NOMO-1 (cell line): ENCODE data around the gene FBXL19.
A peak's percentile ranks its signal among the peaks of the same experiment; 100 is the strongest.

ENCODE experiments used
- DNase-seq, 2 experiments: peaks; one replicate each; lab custom pipeline; 2025; ENCODE audit not compliant: unreplicated experiment in 2 of 2; lab: John Stamatoyannopoulos, UW

FBXL19 gene

GRCh38 chr16:30894540-30895368 is 28.6 kb upstream of the FBXL19 start:
- DNase-seq = no peak

GRCh38 chr16:30895627-30896260 is 27.6 kb upstream of the FBXL19 start:
- no peak for DNase-seq

DNA sequence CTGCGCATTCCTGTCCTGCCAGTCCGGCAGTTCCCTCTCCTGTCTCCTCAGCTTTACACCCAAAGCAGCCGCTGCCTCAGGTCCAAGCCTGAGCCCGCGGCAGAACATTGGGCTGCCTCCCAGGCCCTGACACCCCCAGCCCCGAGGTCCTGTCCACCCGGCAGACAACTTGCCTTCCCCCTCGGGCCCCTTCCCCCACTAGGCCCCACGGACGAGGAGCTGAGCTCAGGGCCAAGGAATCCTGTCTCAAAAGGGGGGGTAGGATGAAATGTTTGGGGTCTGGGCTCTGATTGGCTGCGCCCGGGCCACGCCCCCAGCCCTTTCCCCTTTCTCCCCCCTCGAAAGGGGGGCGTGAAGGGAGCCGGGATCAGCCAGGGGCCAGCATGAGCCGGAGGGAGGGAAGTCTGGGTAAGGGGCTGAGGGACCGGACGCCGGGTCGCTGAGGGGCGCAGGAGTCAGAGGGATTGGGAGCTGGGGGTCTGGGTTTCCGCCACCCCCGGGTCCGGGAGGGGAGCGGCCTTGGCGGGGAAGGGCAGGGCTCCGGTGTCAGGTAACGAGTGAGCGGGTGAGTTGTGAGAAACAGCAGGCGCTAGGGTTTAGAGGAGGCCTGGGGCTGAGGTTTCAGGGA is 27.0 kb upstream of the FBXL19 start, which contains the start of gene CTF1:
TSS of gene CTF1 (plus strand) at position 354 of the 628 bp plus-strand sequence. CDS start at position 384, 30 bp downstream.
- no peak for DNase-seq

DNA sequence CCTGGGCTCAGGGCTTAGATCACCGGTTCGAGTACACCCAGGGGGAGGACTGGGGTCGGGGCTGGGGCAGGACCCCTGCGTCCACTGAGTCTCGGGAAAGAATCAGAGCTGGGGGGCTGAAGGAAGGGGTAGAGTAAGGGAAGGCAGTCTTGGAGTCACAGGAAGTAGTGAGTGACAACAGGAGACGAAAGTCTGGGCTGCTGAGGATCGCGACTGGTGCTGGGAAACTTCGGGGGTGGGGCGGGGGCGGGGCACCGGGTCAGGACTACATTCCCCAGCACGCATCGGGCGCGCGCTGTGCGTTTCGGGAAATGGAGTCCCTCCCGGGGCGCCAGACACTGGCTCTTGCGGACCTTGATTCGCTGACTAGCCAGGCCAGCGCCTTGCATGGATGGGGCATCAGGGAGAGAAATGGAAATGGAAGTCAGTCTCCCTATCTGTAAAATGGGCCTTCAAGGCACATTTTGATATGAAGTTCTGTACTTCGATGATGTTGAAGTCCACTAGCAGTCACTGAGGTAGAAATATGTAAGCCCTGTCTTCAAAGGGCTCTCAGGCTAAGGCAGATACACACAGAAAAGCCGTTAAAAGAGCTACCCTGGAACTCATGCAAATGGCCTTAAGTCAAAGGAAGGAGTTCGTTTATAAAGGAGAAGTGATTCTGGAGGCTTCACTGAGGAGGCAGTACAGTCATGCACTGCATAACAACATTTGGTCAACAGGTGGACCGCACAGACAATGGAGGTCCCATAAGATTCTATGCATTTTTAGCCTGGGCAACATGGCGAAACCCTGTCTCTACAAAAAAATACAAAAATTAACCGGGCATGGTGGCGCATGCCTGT is 26.3 kb upstream of the FBXL19 start:
- peak; percentile 60 to 76 for DNase-seq

- DNase-seq = no peak
Observed at GRCh38 chr16:30899794-30900193, 23.6 kb upstream of the FBXL19 start.

DNA sequence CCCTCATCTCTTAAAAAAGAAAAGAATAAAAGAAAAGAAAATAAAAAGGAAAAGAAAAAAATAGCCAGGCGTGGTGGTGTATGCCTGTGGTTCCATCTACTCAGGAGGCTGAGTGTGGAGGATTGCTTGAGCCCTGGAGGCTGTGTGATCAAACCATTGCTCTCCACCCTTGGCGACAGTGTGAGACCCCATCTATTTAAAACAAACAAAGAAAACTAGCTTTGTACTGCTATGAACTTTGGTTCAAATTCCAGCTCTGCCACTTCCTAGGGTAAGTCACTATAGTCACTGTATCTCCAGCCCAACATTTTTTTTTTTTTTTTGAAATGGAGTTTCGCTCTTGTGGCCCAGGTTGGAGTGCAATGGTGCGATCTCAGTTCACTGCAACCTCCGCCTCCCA is 22.8 kb upstream of the FBXL19 start:
- no peak for DNase-seq

DNA sequence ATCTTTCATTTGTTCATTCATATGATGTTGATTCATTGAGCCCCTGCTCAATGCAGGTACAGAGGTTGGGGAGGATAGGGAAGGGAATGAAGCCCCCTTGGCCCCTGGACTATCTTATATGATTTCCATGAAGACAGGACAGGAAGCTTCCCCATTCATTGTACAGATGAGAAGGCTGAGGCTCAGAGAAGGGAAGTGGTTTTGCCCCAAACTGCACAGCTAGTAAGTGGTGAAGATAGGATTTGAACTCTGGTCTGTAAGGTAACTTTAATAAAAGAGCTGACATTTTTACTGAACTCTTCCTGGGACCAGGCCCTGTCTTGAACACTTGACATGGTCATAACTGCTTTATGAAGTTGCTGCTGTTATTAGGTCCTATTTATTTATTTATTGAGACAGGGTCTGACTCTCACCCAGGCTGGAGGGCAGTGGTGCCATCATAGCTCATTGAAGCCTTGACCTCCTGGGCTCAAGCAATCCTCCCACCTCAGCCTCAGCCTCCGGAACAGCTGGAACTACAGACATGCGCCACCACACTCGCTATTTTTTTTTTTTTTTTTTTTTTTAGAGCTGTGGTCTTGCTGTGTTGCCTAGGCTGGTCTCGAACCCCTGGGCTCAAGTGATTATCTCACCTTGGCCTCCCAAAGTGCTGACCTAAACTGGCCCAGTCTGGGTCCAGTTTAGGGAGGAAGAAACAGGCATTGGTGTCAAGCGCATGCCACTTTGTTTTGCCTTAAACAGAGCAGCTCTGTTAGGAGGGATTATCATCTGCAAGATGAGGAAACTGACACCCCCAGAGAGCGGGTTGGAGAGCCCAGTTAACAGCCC is 22.0 kb upstream of the FBXL19 start:
- DNase-seq = no peak

DNA sequence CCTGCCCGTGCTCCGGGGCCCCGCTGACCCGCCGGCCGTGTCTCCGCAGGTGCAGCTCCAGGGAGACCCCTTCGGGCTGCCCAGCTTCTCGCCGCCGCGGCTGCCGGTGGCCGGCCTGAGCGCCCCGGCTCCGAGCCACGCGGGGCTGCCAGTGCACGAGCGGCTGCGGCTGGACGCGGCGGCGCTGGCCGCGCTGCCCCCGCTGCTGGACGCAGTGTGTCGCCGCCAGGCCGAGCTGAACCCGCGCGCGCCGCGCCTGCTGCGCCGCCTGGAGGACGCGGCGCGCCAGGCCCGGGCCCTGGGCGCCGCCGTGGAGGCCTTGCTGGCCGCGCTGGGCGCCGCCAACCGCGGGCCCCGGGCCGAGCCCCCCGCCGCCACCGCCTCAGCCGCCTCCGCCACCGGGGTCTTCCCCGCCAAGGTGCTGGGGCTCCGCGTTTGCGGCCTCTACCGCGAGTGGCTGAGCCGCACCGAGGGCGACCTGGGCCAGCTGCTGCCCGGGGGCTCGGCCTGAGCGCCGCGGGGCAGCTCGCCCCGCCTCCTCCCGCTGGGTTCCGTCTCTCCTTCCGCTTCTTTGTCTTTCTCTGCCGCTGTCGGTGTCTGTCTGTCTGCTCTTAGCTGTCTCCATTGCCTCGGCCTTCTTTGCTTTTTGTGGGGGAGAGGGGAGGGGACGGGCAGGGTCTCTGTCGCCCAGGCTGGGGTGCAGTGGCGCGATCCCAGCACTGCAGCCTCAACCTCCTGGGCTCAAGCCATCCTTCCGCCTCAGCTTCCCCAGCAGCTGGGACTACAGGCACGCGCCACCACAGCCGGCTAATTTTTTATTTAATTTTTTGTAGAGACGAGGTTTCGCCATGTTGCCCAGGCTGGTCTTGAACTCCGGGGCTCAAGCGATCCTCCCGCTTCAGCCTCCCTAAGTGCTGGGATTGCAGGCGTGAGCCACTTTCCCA is 21.1 kb upstream of the FBXL19 start:
- peak; percentile 70 to 77 for DNase-seq

GRCh38 chr16:30903002-30903401 is 20.4 kb upstream of the FBXL19 start:
- DNase-seq = no peak

GRCh38 chr16:30903596-30903995 is 19.8 kb upstream of the FBXL19 start:
- peak; percentile 94 to 97 for DNase-seq

- DNase-seq = peak; percentile 41 to 60
Observed at GRCh38 chr16:30904114-30904780, 19.1 kb upstream of the FBXL19 start.

DNA sequence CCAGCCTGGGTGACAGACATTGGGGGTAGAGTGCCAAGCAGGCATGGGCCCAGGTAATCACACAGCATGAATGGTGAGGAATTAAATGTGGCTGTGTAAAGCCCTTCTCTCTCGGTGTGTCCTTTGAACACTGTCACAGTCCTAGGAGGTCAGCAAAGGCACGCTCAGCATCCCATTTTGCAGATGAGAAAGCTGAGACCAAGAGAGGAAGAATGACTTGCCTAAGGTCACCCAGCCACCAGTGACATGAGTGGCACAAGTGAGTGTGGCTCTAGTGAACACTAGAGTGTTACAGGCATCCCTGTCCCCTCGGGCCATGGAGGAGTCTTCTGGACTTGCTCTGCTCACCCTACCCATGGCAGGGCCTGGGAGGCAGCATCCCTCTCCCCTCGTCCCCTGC is 16.3 kb upstream of the FBXL19 start:
- no peak for DNase-seq

DNA sequence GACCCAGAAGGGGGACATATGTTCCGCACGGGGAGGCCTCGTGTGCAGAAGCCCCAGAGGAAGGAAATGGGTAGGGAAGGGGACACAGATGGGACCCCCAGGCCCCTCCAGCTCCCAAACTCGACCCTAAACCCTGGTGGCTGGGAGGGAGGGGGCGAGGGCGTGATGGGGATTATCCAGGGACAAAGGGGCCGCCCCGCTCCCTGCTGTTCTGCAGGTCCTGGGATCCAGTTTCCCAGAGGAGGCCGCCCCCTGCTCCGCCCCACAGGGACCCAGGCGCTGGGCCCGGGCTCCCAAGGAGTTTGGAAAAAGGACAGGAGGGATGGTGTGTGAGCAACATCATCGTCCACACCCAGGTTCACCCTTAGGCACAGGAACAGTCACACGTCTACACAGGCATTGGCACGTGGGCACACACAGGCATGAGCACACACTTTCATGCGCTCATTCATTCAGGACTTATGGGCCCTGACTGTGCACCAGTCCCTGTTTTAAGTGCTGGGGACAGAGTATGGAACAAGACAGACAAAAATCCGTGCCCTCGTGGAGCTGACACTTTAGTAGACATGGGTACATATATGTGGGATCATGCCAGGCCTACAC is 12.8 kb upstream of the FBXL19 start:
- DNase-seq = no peak

DNA sequence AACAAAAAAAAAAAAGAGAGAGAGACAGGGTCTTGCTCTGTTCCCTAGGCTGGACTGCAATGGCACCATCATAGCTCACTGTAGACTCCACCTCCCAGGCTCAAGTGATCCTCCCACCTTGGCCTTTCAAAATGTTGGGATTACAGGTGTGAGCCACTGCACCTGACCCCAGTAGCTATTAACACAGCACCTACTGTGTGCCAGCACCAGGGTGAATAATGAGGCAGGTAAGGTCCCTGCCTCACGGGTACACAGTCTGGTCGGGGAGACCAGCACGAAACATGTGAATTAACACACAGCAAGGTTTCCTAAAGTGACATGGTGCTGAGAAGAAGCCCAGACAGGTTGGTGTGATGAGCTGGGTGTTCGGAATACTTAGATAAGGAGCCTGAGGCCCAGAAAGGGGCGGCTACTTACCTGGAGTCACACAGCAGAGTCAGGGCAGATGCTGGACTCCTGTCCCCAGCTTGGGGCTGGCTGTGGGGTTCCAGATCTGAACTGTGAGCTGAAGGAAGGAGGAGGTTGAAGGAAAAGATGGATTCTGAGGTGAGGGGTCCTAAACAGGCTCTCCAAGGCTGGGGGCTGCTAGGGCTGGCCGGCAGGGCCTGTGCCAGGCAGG is 10.5 kb upstream of the FBXL19 start:
- DNase-seq = no peak

DNA sequence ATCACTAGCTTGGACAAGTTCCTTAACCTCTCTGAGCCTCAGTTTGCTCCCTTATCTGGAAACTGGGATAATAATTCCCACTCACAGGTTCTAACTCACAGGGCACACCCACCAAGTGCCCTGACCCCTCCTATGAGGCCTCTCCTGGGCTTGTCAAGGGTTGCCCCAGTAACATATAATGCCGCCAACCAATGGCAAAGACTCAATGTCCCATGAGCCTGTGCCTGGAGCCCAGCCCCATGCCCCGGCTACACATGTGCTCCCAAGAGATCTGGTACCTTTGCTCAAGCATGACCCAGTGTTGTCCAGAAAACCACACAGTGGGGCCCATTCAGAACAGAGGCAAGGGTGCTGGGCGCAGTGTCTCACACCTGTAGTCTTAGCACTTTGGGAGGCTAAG is 8.5 kb upstream of the FBXL19 start:
- DNase-seq = no peak

GRCh38 chr16:30918614-30919013 is 4.8 kb upstream of the FBXL19 start:
- no peak for DNase-seq

DNA sequence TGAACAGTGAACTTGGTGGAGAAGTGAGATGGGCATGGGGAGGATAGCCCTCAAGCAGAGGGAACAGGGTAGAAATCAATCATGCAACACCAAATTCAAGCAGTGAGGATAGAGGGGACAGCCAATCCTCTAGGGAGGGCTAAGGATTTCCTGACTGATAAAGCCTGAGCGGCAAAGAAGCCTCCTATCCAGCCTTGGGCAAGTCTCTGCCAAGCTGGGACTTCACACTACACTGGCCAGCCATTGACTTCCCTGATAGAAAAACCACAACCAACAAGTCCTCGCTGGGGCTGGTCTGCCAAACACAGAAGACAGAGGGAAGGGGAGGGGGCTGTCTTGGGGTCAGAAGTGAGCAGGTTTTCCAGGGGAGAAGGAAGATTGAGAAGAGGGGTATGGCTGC is 2.5 kb upstream of the FBXL19 start:
- no peak for DNase-seq

GRCh38 chr16:30921459-30921747 is 2.0 kb upstream of the FBXL19 start:
- DNase-seq = no peak
